AG09309 (cell line): ENCODE data around the gene SMOC1.

Source experiments
- DNase-seq: peaks from one replicate; pipeline ENCODE4 v3.0.0-alpha.2; 2010; ENCODE audit warnings: low read depth
- H3K4me3 ChIP-seq: 2 replicates; pipeline ENCODE4 v1.5.1; 2011; ENCODE audit warnings: mild to moderate bottlenecking, low read depth, low read length, moderate library complexity; ENCODE audit not compliant: control insufficient read depth
- TF ChIP-seq, protein P1 (sequence below): IDR thresholded peaks from 2 replicates; pipeline ENCODE4 v1.5.1; 2011; ENCODE audit warnings: mild to moderate bottlenecking, low read depth, low read length, inconsistent platforms; ENCODE audit not compliant: insufficient read depth, control insufficient read depth; ENCODE audit errors: missing control alignments

Gene SMOC1

DNA sequence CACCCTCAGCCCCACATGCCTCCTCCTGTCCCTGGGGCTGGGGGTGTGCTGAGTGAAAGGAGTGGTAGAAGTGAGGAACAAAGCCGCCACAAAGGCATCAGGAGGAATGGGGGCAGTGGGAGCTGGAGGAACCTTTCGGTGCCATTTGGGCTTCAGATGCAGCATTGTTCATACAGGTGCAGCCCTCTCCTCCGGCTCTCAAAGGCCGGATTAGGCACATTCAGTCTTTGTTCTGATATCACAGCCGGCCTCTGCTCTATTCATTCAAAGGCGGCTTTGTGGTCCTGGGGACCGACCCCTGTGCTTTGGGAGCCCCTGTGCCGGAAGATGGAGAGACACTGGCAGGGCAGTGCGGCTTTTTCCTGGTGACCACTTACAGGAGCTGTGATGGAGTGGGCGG lies 53.2 kb downstream of the SMOC1 start:
- no peak for DNase-seq
- TF ChIP-seq, protein P1, sequence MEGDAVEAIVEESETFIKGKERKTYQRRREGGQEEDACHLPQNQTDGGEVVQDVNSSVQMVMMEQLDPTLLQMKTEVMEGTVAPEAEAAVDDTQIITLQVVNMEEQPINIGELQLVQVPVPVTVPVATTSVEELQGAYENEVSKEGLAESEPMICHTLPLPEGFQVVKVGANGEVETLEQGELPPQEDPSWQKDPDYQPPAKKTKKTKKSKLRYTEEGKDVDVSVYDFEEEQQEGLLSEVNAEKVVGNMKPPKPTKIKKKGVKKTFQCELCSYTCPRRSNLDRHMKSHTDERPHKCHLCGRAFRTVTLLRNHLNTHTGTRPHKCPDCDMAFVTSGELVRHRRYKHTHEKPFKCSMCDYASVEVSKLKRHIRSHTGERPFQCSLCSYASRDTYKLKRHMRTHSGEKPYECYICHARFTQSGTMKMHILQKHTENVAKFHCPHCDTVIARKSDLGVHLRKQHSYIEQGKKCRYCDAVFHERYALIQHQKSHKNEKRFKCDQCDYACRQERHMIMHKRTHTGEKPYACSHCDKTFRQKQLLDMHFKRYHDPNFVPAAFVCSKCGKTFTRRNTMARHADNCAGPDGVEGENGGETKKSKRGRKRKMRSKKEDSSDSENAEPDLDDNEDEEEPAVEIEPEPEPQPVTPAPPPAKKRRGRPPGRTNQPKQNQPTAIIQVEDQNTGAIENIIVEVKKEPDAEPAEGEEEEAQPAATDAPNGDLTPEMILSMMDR = no peak

GRCh38 chr14:69933623-69934275 lies 54.5 kb downstream of the SMOC1 start:
- no peak for DNase-seq
- TF ChIP-seq, protein P1 = no peak

More for the DNA sequence above, 53.2 kb downstream of the SMOC1 start:
- no peak overlapping the region for H3K4me3 ChIP-seq

GRCh38 chr14:69937367-69938081 lies 58.3 kb downstream of the SMOC1 start:
- H3K4me3 ChIP-seq = no peak overlapping the region
- DNase-seq = no peak

More at GRCh38 chr14:69933623-69934275, 54.5 kb downstream of the SMOC1 start:
- no peak overlapping the region for H3K4me3 ChIP-seq

GRCh38 chr14:69938751-69939150 lies 59.5 kb downstream of the SMOC1 start:
- TF ChIP-seq, protein P1 = no peak
- no peak for DNase-seq
- no peak overlapping the region for H3K4me3 ChIP-seq

More at GRCh38 chr14:69937367-69938081, 58.3 kb downstream of the SMOC1 start:
- TF ChIP-seq, protein P1 = no peak

DNA sequence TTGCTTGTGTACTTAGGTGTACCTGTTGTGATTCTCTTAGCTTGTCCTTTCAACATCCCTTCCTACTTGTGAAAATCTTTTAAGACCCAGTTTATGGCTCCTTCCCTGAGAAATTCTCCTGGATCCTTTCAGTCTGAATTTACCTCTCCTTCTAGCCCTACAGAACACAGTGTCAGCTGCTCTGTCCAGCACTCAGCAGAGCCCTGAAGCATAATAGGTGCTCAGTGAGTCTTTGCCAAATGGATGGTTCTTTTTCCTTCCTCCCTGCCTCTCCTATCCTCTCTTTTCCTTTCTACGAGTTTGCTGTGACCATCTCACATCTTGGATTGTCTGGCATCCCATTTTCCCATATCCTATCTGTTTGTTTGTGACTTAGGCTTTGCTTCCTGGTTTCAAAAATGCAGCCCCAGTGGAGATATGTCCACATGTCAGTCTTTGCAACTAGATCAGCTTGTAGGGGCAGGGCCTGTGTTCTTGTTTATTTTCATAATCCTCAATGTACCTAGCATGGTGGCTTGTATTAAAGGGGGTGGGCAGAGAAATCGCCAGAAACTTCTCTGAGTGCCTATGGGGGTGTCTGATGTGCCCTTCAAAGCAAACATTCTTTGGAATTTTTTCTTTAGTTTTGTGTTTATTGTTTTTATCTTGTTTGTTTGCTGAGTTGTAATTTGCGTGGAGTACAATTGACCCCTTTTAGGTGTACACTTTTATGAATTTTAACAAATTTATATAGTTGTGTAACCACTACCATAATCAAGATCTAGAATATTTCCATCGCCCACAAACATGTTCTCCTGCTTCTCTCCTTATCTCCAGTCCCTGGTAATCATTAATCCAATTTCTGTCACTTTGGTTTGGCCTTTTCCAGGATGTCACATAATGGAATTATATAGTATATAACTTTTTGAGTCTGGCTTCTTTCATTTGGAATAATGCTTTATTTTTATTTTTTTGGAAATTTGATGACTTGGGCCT lies 62.8 kb downstream of the SMOC1 start:
- DNase-seq = no peak
- no peak overlapping the region for H3K4me3 ChIP-seq
- TF ChIP-seq, protein P1 = no peak

- H3K4me3 ChIP-seq = no peak overlapping the region
- no peak for DNase-seq
- TF ChIP-seq, protein P1 = no peak
These were observed 64.0 kb downstream of the SMOC1 start for GRCh38 chr14:69943084-69943780.
